ENCODE data around the gene MTIF3. TPM values are rescaled to one million over a fixed set of nuclear protein-coding genes. Genes with fewer than 3 reads are reported as not detected.

The MTIF3 gene
- polyA plus RNA-seq, 3 donors, result 61.6 to 135 (median 86.6) TPM

GRCh38 chr13:27496536-27497273 lies 46.3 kb upstream of the MTIF3 start:
- Mint-ChIP-seq H3K9me3 (no peaks in the 10 kb centered on the region), H3K27ac (no peak overlapping the region), H3K36me3 (no peaks in the 10 kb centered on the region), H3K4me1 (peaks cover under 1% of the 10 kb centered on the region), H3K27me3 (ENCODE audit: low read depth in 3 of 3) (peaks cover 0 to 2% (median 1%) of the 10 kb centered on the region in 3 donors), H3K4me3 (no peak overlapping the region)
- H3K4me3 ChIP-seq (replicated peaks in 1 of 3; ENCODE audit: low read depth in 2 of 3, low read length in 3 of 3), result no peak overlapping the region
- H2AFZ ChIP-seq (ENCODE audit: insufficient read depth, low read depth, low read length, poor library complexity, severe bottlenecking), result no peak overlapping the region
- WGBS (ENCODE audit: insufficient coverage), result 96% methylated on average over 5 of the region's 10 CpGs
- H3K4me2 ChIP-seq (replicated peaks; ENCODE audit: extremely low read depth, low read length, poor library complexity, severe bottlenecking), result no peak overlapping the region
- no peaks in the 10 kb centered on the region for H3K79me2 ChIP-seq (ENCODE audit: insufficient read depth, low read length)
- no peaks in the 10 kb centered on the region for H3K9me3 ChIP-seq (replicated peaks in 1 of 2; ENCODE audit: control insufficient read depth in 1 of 2, insufficient read depth in 1 of 2, low read length in 2 of 2)
- DNase-seq, result no peak
- no peak overlapping the region for H3K9ac ChIP-seq (ENCODE audit: insufficient read depth, low read length, poor library complexity, severe bottlenecking)
- no peaks in the 10 kb centered on the region for H3K27me3 ChIP-seq (ENCODE audit: control insufficient read depth in 2 of 2, insufficient read depth in 2 of 2, low read length in 2 of 2)
- intact Hi-C loops (cut with micrococcal nuclease), result no loop called here
- no peaks in the 10 kb centered on the region for H4K20me1 ChIP-seq (ENCODE audit: insufficient read depth, low read length)
- TF ChIP-seq CTCF (IDR thresholded peaks at IDR 0.05), result no peak
- H3K27ac ChIP-seq (ENCODE audit: low read depth in 1 of 2, low read length in 2 of 2), result no peak overlapping the region
- H3K36me3 ChIP-seq (replicated peaks in 1 of 2; ENCODE audit: control insufficient read depth in 1 of 2, insufficient read depth in 2 of 2, low read length in 2 of 2), result no peaks in the 10 kb centered on the region
- H3K4me1 ChIP-seq (ENCODE audit: control insufficient read depth in 1 of 2, insufficient read depth in 2 of 2, low read length in 2 of 2), result no peaks in the 10 kb centered on the region

GRCh38 chr13:27496006-27496405 lies 45.6 kb upstream of the MTIF3 start:
- Mint-ChIP-seq H3K4me3 (no peak overlapping the region), H3K36me3 (no peaks in the 10 kb centered on the region), H3K9me3 (no peaks in the 10 kb centered on the region), H3K4me1 (peaks cover 4% of the 10 kb centered on the region), H3K27ac (no peak overlapping the region), H3K27me3 (ENCODE audit: low read depth in 3 of 3) (peaks cover 0 to 5% (median 2%) of the 10 kb centered on the region in 3 donors)
- no peak for DNase-seq
- no peaks in the 10 kb centered on the region for H3K4me1 ChIP-seq (ENCODE audit: control insufficient read depth in 1 of 2, insufficient read depth in 2 of 2, low read length in 2 of 2)
- H3K9ac ChIP-seq (ENCODE audit: insufficient read depth, low read length, poor library complexity, severe bottlenecking), result no peak overlapping the region
- no peaks in the 10 kb centered on the region for H3K27me3 ChIP-seq (ENCODE audit: control insufficient read depth in 2 of 2, insufficient read depth in 2 of 2, low read length in 2 of 2)
- no peaks in the 10 kb centered on the region for H3K9me3 ChIP-seq (replicated peaks in 1 of 2; ENCODE audit: control insufficient read depth in 1 of 2, insufficient read depth in 1 of 2, low read length in 2 of 2)
- no peak overlapping the region for H3K4me2 ChIP-seq (replicated peaks; ENCODE audit: extremely low read depth, low read length, poor library complexity, severe bottlenecking)
- intact Hi-C loops (cut with micrococcal nuclease), result no loop called here
- WGBS (ENCODE audit: insufficient coverage), result 86% methylated on average over 3 of the region's 4 CpGs
- TF ChIP-seq CTCF (IDR thresholded peaks at IDR 0.05), result no peak
- H2AFZ ChIP-seq (ENCODE audit: insufficient read depth, low read depth, low read length, poor library complexity, severe bottlenecking), result no peak overlapping the region
- no peak overlapping the region for H3K27ac ChIP-seq (ENCODE audit: low read depth in 1 of 2, low read length in 2 of 2)
- no peaks in the 10 kb centered on the region for H3K36me3 ChIP-seq (replicated peaks in 1 of 2; ENCODE audit: control insufficient read depth in 1 of 2, insufficient read depth in 2 of 2, low read length in 2 of 2)
- H3K4me3 ChIP-seq (replicated peaks in 1 of 3; ENCODE audit: low read depth in 2 of 3, low read length in 3 of 3), result no peak overlapping the region
- no peaks in the 10 kb centered on the region for H3K79me2 ChIP-seq (ENCODE audit: insufficient read depth, low read length)
- H4K20me1 ChIP-seq (ENCODE audit: insufficient read depth, low read length), result no peaks in the 10 kb centered on the region

Measured in CD14-positive monocyte (primary cell).